DOHH2 (cell line): ENCODE measurements around the gene TCF15.

Experiments
- CTCF ChIP-seq: fragments of 200-600 bp; sonication (generic); IDR thresholded peaks from one replicate; pipeline ENCODE4 v1.5.1; 2014; ENCODE audit warnings: antibody characterized with exemption, mild to moderate bottlenecking, low read depth, low read length; ENCODE audit not compliant: poor library complexity, severe bottlenecking
- EZH2phosphoT487 ChIP-seq: fragments of 200-600 bp; sonication (generic); IDR thresholded peaks from 2 replicates; pipeline ENCODE4 v1.6.1; 2017; ENCODE audit warnings: borderline replicate concordance, mild to moderate bottlenecking, antibody characterized with exemption, low read length, moderate library complexity, mixed read lengths

DNA sequence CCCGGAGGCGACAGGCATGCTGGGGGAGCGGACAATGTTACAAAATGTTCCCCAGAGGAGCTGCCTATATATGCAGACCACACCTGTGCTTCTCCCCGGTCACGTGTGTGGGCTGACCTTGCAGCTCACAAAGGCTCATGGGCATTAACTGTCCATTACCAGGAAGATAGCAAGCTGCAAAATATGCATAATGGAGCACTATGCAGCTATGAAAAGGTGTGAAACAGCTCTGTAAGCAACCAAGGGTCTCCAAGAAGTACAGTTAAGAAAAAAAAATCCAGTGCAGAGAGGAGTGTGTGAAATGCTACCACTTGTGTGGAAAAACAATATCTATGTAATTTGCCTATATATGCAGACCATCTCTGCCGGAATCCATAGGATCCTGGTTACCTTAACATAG, 9.4 kb downstream of the TCF15 start:
- TF ChIP-seq CTCF (no peak), EZH2phosphoT487 (no peak)
